GM21576 (cell line): ENCODE results near the gene ANO2.

Experiments
- ATAC-seq: cut with Tn5 transposase; IDR thresholded peaks from one replicate; pipeline ENCODE4 v1.9.1; 2021; ENCODE audit warnings: mild to moderate bottlenecking, moderate library complexity; ENCODE audit not compliant: unreplicated experiment

Gene ANO2

GRCh38 chr12:5783289-5783920, 161.7 kb downstream of the ANO2 start:
- no peak for ATAC-seq

- no peak for ATAC-seq
Measured at GRCh38 chr12:5780536-5780935, 164.5 kb downstream of the ANO2 start.

- no peak for ATAC-seq
Measured at GRCh38 chr12:5779401-5779800, 165.7 kb downstream of the ANO2 start.

GRCh38 chr12:5778821-5779220, 166.2 kb downstream of the ANO2 start:
- ATAC-seq: no peak

- ATAC-seq: no peak
Measured at GRCh38 chr12:5777451-5777850, 167.6 kb downstream of the ANO2 start.

GRCh38 chr12:5776091-5776490, 169.0 kb downstream of the ANO2 start:
- no peak for ATAC-seq

- no peak for ATAC-seq
Measured at GRCh38 chr12:5773550-5773949, 171.5 kb downstream of the ANO2 start.

GRCh38 chr12:5771756-5772155, 173.3 kb downstream of the ANO2 start:
- no peak for ATAC-seq

- ATAC-seq: no peak
Measured at GRCh38 chr12:5770727-5771126, 174.3 kb downstream of the ANO2 start.

- ATAC-seq: no peak
Measured at GRCh38 chr12:5768581-5769196, 176.4 kb downstream of the ANO2 start.

- no peak for ATAC-seq
Measured at GRCh38 chr12:5768171-5768570, 176.9 kb downstream of the ANO2 start.

- ATAC-seq: no peak
Measured at GRCh38 chr12:5758347-5758746, 186.7 kb downstream of the ANO2 start.

- ATAC-seq: no peak
Measured at GRCh38 chr12:5756338-5756842, 188.7 kb downstream of the ANO2 start.

GRCh38 chr12:5748027-5748426, 197.0 kb downstream of the ANO2 start:
- ATAC-seq: no peak

GRCh38 chr12:5746917-5747316, 198.1 kb downstream of the ANO2 start:
- no peak for ATAC-seq

GRCh38 chr12:5746036-5746908, 198.8 kb downstream of the ANO2 start:
- no peak for ATAC-seq

GRCh38 chr12:5745251-5745888, 199.7 kb downstream of the ANO2 start:
- no peak for ATAC-seq

GRCh38 chr12:5742258-5742657, 202.8 kb downstream of the ANO2 start:
- ATAC-seq: no peak

GRCh38 chr12:5739917-5740316, 205.1 kb downstream of the ANO2 start:
- ATAC-seq: no peak

GRCh38 chr12:5737778-5738177, 207.3 kb downstream of the ANO2 start:
- no peak for ATAC-seq

- no peak for ATAC-seq
Measured at GRCh38 chr12:5736527-5736926, 208.5 kb downstream of the ANO2 start.
